HUES48 (cell line): ENCODE results near the gene PDZD2.

Experiments used
- H3K27ac ChIP-seq: one replicate; pipeline ENCODE4 v1.7.0; 2013; ENCODE audit warnings: low read depth, low read length, inconsistent platforms
- H3K27me3 ChIP-seq: 2 replicates; pipeline ENCODE4 v1.6.1; 2013; ENCODE audit warnings: mild to moderate bottlenecking, low read length; ENCODE audit not compliant: control insufficient read depth, insufficient read depth
- H3K36me3 ChIP-seq: 2 replicates; pipeline ENCODE4 v1.6.1; 2013; ENCODE audit warnings: low read length; ENCODE audit not compliant: control insufficient read depth, insufficient read depth
- H3K4me1 ChIP-seq: 2 replicates; pipeline ENCODE4 v1.6.1; 2013; ENCODE audit warnings: mild to moderate bottlenecking, low read length; ENCODE audit not compliant: control insufficient read depth, insufficient read depth
- H3K4me3 ChIP-seq: 2 replicates; pipeline ENCODE4 v1.5.1; 2013; ENCODE audit warnings: mild to moderate bottlenecking, low read depth, low read length
- H3K9ac ChIP-seq: 2 replicates; pipeline ENCODE4 v1.6.1; 2013; ENCODE audit warnings: mild to moderate bottlenecking, low read depth, low read length, moderate library complexity
- H3K9me3 ChIP-seq: 2 replicates; pipeline ENCODE4 v1.6.1; 2013; ENCODE audit warnings: low read length; ENCODE audit not compliant: control insufficient read depth, insufficient read depth

PDZD2 gene

DNA sequence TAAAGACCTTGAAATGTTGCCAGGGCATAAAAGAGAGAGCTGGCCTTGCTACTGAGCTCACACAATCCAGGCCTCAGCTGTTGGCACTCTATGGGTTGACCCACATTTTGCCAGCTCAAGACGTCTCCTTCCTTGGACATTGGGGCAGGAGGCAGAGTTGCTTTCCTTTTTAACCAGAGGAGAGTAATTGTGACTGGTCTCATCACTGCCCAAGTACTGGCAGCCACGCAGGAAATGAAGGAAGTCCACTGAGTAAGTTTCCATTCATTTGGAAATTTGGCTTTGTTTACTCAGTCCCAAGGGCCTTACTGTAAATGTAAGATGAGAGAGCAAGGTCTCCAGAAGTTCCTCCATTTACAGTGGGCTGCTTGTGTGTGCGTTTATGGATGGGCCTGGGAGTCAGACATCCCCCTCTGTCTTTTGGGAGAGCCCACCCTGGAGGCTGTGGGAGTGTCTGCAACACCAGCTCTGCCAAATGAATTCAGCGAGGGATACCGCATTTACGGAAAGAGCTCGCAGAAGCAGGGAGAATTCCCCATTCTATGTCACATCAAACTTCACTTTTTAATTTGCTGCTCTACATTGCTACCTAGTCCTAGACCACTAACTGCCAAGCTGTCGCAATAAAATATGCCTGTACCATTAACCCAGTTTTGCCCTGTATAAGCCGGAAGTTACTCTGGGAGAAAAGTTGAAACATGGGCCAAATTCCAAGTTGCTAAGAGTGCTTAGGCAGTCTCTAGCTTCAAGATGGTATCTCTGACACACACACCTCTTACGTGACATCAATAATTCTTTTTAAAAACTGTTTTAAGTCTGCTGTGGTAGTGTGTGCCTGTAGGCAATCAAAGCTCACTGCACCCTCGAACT is 24.5 kb upstream of the PDZD2 start:
- no peaks in the 10 kb centered on the region for H3K36me3 ChIP-seq
- peaks cover 21% of the 10 kb centered on the region for H3K4me1 ChIP-seq
- no peaks in the 10 kb centered on the region for H3K27me3 ChIP-seq
- no peak overlapping the region for H3K9ac ChIP-seq
- no peaks in the 10 kb centered on the region for H3K9me3 ChIP-seq
- H3K4me3 ChIP-seq = no peak overlapping the region
- no peak overlapping the region for H3K27ac ChIP-seq

DNA sequence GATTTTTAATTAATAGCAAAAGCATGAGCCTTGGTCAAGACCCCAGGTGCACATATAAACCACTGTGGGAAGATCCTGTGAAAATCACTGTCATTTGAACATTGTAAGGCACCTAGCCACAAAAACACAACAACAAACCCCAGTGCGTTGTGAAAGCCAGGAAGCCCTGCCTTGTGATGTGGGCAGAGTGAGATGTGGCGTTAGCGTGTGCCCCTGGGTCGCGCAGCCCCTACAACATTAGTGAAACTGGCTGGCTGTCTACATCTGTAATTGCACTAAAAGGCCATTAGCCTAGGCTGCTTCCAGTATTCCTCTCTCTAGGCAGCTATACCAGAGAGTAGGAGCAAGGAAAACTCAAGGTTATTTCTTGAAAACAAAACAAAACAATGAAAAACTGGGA is 21.1 kb upstream of the PDZD2 start:
- H3K27me3 ChIP-seq = no peaks in the 10 kb centered on the region
- H3K36me3 ChIP-seq = no peaks in the 10 kb centered on the region
- H3K4me1 ChIP-seq = peaks cover 24% of the 10 kb centered on the region
- H3K4me3 ChIP-seq = no peak overlapping the region
- H3K27ac ChIP-seq = no peak overlapping the region
- H3K9ac ChIP-seq = no peak overlapping the region
- H3K9me3 ChIP-seq = no peaks in the 10 kb centered on the region

DNA sequence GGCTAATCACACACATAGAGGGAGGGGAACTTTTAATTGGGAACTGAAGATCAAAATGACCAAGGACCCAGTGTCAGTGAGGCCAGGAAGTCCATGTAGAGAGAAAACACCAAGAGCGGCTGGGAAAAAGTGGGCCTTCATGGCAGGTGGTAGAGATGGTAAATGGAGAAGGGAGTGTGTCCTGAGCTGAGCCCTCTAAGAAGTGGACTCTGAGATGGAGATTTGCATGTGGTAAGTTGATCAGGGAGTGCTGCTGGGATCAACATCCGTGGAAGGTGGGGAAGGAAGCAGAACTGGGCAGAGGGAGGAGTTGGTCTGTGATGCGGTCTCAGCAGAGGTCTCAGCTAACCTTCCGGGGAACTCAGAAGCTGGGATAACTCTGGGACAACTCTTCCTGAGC is 18.9 kb upstream of the PDZD2 start:
- peaks cover 13% of the 10 kb centered on the region for H3K4me1 ChIP-seq
- no peaks in the 10 kb centered on the region for H3K27me3 ChIP-seq
- H3K9me3 ChIP-seq = no peaks in the 10 kb centered on the region
- no peaks in the 10 kb centered on the region for H3K36me3 ChIP-seq
- H3K9ac ChIP-seq = no peak overlapping the region
- no peak overlapping the region for H3K4me3 ChIP-seq
- no peak overlapping the region for H3K27ac ChIP-seq

DNA sequence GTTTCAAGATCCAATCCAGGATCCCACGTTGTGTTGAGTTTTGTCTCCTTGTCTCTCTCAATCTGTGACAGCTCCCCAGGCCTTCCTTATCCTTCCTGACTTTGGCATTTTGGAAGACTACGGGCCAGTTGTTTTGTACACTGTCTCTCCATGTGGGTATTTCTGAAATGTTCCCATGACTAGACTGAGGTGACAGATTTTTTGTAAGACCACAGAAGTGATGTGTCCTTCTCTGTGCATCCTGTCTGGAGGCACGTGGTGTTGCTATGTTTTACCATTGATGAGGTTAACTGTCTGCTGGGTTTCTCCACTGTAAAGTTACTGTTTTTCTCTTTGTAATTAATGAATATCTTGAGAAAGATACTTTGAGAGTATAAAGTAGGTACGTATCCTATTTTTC is 15.7 kb upstream of the PDZD2 start:
- Histone ChIP-seq H3K27me3 (no peaks in the 10 kb centered on the region), H3K36me3 (no peaks in the 10 kb centered on the region), H3K9me3 (no peaks in the 10 kb centered on the region), H3K27ac (no peak overlapping the region), H3K4me3 (no peak overlapping the region), H3K4me1 (peaks cover 8% of the 10 kb centered on the region), H3K9ac (no peak overlapping the region)

DNA sequence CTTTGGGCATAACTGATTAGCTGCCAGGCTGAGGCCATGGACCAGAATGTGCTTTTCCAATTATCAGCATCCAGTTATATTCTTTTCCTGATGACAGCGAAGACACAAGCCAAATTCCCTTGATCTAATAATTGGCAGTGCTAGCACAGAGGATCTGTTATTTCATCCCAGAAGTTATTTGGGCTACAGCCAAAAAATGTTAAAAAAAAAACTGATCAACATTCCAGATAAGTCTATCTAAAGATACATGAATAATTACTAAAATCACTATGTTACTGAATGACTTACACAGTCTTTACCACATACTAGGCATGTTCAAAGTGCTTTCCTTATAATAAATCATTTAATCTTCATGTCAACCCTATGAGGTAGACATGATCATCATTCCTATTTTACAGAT is 13.5 kb upstream of the PDZD2 start:
- Histone ChIP-seq H3K4me1 (0 out of 2 replicates have a peak, but pooled peaks cover 3% of the 10 kb centered on the region), H3K27me3 (no peaks in the 10 kb centered on the region), H3K9me3 (no peaks in the 10 kb centered on the region), H3K36me3 (no peaks in the 10 kb centered on the region), H3K27ac (no peak overlapping the region), H3K9ac (no peak overlapping the region), H3K4me3 (no peak overlapping the region)

DNA sequence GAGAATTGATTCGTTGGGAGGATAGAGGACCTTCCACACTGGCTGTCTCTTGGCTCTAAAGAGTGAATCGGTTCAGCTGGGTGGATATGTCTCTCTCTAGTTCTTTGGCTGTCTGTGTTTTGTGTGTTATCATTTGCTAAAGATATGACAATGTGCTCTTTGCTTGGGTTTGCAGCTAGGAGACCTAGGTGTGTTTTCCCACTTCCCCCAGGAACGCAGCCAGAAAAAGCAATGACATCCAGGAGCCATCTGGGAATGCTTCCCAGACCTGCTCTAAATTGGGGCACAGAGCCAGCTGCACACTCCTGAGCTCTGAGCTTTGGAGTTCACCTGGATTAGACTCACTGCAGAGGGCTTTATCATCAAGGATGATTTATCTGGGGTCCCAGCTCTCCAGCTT is 12.8 kb upstream of the PDZD2 start:
- Histone ChIP-seq H3K27ac (no peak overlapping the region), H3K27me3 (no peaks in the 10 kb centered on the region)

DNA sequence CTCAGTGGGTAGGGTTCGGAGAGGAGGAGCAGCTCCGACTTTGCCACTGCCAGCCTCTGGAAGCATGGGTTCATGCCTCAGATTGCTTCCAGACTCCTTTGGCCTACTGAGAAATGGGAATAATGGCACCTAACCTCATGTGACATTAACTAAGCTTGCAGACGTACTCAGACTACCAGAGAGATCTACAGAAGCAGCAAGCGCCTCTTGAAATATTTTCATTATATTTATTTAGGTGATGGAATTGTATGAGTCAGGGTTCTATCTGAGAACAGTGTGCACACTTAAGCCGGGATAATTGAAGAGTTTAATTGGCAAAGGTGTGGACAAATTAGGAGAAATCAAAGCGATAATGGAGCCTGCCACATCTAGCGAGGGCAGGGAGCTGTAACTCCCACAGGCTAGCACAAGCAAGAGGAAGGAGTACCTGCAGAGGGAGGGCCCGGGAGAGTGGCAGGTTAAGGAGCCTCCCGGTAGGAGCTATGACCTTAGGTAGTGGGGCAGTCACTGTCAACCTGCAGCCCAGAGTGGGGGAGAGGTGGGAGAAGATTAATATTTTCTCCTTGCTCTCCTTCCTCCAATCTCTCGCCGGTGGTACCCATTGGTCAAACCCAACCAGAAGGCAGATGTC is 12.2 kb upstream of the PDZD2 start:
- H3K9me3 ChIP-seq = no peaks in the 10 kb centered on the region
- H3K27me3 ChIP-seq = no peaks in the 10 kb centered on the region
- H3K4me1 ChIP-seq = 0 out of 2 replicates have a peak, but pooled peaks cover 3% of the 10 kb centered on the region
- H3K4me3 ChIP-seq = no peak overlapping the region
- no peak overlapping the region for H3K27ac ChIP-seq
- H3K36me3 ChIP-seq = no peaks in the 10 kb centered on the region
- no peak overlapping the region for H3K9ac ChIP-seq

More for the DNA sequence above, 12.8 kb upstream of the PDZD2 start:
- Histone ChIP-seq H3K4me3 (no peak overlapping the region), H3K9me3 (no peaks in the 10 kb centered on the region), H3K36me3 (no peaks in the 10 kb centered on the region), H3K4me1 (0 out of 2 replicates have a peak, but pooled peaks cover 3% of the 10 kb centered on the region), H3K9ac (no peak overlapping the region)

DNA sequence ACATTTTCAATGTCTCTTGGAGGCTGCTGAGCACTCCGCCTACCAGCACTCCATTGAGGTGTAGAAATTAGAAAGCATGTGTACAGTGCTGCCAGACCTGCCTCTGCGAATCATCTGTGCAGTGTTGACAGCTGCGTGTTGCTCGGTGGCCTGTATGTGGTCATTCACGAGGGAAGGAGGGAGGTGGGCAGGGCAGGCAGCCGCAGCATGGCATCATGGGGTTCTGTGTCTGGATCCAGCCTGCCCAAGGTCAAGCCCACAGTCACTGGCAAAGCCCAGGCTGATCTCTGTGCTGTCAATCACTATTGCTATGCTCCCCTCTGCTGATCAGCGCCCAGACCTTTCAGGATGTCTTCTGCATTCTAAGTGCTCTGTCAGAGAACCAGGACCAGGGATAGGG is 8.0 kb upstream of the PDZD2 start:
- Histone ChIP-seq H3K9me3 (no peaks in the 10 kb centered on the region), H3K4me3 (no peak overlapping the region), H3K36me3 (no peaks in the 10 kb centered on the region), H3K4me1 (0 out of 2 replicates have a peak, but pooled peaks cover under 1% of the 10 kb centered on the region), H3K27ac (no peak overlapping the region), H3K27me3 (no peaks in the 10 kb centered on the region), H3K9ac (no peak overlapping the region)

DNA sequence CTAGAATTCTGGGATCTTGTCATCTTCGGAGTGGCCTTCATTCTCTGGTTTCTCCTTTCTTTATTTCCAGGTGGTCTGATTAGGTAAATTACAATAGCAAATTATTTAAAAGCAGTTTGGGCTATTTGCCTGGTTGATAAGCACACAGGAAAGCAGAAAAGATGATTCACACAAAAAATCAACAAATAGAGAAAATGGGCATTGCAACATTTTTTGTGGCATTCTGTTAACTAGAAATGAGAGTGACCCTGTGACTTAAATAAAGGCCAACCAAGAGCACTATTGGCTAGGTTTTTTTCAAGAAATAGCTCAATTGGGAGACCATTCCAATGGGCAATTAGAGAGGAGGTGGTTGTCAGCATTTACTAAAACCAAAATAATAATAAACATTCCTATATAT is 6.5 kb upstream of the PDZD2 start:
- Histone ChIP-seq H3K9ac (no peak overlapping the region), H3K4me1 (peaks cover 5% of the 10 kb centered on the region; the same call in 1 of the 2 replicates), H3K4me3 (no peak overlapping the region), H3K27me3 (no peaks in the 10 kb centered on the region), H3K27ac (no peak overlapping the region), H3K36me3 (no peaks in the 10 kb centered on the region), H3K9me3 (no peaks in the 10 kb centered on the region)

DNA sequence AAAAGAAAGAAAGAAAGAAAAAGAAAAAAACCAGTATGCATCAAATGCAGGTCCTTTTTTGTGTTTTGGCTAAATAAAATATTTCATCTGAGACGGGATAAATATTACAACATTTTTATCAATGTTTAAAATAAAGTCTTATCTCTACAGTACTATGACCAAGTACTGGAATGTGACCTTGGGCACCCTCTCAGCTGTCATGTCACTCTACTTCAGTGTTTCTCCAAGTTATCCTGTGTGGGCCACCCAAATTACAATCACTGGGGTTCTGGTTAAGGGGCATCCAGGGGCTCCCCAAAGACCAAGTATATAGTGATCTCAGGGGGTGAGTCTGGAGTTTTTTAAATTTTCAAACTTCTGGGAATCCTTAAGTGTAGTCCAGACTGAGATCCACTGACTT is 3.5 kb upstream of the PDZD2 start:
- H3K9me3 ChIP-seq = no peaks in the 10 kb centered on the region
- no peak overlapping the region for H3K9ac ChIP-seq
- H3K27me3 ChIP-seq = peaks cover 12% of the 10 kb centered on the region
- H3K4me3 ChIP-seq = no peak overlapping the region
- H3K4me1 ChIP-seq = peaks cover 11% of the 10 kb centered on the region
- no peaks in the 10 kb centered on the region for H3K36me3 ChIP-seq
- no peak overlapping the region for H3K27ac ChIP-seq

DNA sequence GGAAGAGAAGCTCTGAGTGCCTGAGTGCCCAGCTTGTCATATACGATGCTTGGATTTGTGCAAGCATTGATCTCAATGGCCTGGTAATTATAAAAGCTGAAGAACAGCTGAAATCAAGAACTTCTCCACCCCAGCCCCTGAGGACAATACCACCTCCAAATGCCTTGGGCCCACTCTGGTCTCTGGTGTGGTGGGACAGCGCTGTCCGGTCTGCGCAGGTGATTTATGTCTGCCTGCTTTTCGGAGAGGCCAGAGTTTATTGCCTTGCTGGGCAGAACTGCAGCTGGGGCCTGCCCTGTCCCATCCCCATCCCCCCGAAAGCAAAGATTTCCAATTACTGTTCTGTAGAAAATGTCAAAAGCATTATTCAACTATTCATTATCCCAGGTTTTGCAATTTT is 1.1 kb upstream of the PDZD2 start:
- Histone ChIP-seq H3K9me3 (no peaks in the 10 kb centered on the region), H3K4me3 (no peak overlapping the region), H3K9ac (no peak overlapping the region), H3K27me3 (peaks cover 23% of the 10 kb centered on the region), H3K4me1 (peaks cover 14% of the 10 kb centered on the region), H3K36me3 (no peaks in the 10 kb centered on the region), H3K27ac (no peak overlapping the region)
